Measurements from ENCODE around the gene LCE2A.
A peak's percentile ranks its signal among the peaks of the same experiment; 100 is the strongest.
"Not testable (repeated sequence)": the region's sequence is repeated elsewhere in the genome, so short reads cannot be mapped to it uniquely, and the experiment has no call there.

LCE2A gene, protein sequence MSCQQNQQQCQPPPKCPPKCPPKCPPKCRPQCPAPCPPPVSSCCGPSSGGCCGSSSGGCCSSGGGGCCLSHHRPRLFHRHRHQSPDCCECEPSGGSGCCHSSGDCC

DNA sequence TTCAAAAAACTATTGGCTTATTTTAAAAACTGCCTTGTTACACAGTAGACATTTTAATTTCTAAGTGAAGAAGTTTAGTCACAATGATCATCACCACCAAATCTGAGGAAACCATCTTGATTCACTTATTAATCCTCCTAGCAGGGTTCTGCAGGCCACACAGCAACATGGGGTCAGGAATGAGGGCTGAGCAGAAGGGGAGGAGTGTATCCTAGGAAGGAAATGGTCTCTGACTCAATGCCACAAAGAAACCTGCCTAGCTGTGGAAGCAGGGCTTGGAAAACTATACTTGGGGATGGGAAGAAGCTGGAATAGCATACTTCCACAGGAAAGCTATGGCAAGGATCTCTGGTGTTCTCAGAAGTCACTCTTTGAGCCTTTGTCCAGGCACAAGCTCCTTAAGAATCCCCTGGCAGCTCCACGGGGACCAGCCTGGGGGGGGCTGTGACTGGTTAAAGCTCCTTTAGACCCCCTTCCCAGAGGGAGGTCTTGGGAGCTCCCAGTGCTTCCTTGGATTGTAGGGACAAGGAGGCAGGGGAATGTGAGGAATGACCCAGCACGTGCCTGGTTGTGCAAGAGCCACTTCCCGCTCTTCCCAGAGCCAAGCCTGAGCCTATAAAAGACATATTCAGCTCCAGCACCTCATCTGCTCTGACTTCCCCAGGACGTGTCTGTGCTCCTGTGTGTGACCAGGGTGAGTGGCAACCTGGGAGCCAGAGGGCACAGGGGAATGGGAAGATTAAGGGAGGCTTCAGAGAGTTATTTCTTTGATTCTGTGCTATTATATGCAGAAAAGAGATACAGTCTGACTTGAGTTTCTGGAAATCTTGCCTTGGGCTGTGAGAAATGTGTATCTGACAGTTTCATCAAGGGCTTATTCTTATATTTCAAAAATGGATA, at the start of gene LCE2A:
TSS of gene LCE2A (plus strand) at position 645 of the 900 bp plus-strand sequence. CDS start 557 bp downstream, outside the sequence.
- no peak for ATAC-seq
- no peak within 1 kb of the TSS for H3K4me3 Mint-ChIP-seq
- no peaks in the 10 kb centered on the region for H3K4me1 Mint-ChIP-seq
- peaks cover 0 to 8% of the 10 kb centered on the region in 2 donors for H3K9me3 Mint-ChIP-seq
- peak within 1 kb of the TSS in 1 of 2 donors; percentile 20 for H3K27ac Mint-ChIP-seq
- H3K27me3 Mint-ChIP-seq: peaks cover 13% of the 10 kb centered on the region
- DNase-seq: no peak

DNA sequence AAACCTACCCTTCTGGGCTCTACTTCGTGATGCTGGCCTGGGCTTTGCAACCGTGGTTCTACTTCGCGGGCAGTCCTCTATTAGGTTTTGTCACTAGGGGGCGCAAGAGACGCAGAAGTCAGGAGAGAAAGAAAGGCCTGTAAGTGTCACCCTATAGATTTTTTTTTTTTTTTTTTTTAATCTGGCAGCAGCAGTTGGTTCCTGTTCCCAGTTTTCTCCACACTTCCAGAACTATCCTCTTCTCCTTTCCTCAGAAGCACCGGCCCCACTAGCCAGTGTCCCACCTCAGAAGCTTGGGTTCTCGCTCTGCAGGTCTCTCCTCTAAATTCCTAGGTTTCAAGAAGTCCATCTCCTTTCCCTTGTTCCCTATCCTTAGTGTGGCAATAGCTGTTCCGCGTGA, 44.0 kb upstream of the LCE2A start:
- ATAC-seq: peak; percentile 43
- no peak overlapping the region for H3K27ac Mint-ChIP-seq

DNA sequence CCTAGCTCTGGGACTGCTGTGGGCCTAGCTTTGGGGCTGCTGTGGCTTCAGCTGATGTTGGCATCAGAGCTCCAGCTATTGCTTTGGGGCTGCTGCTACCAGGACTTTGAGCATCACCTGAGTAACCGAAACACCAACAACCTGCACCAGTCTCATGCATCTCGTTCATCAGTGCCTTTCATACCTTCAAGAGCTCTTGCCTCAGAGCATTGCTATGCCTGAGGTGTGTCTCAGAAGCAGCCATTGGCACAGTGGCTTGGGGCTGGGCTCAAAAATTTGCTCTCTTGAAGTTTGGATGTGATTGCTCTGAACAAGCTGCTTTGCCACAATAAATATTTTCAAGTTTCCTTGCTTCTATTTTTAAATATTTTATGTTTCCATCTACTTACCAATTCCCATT, 41.7 kb upstream of the LCE2A start:
- ATAC-seq (no peak), DNase-seq (no peak)
- no peak overlapping the region for H3K4me3 Mint-ChIP-seq
- no peaks in the 10 kb centered on the region for H3K9me3 Mint-ChIP-seq
- H3K4me1 Mint-ChIP-seq: peaks cover 4% of the 10 kb centered on the region
- H3K27ac Mint-ChIP-seq: no peak overlapping the region
- H3K27me3 Mint-ChIP-seq: peaks cover 11% of the 10 kb centered on the region

More for the DNA sequence above, 44.0 kb upstream of the LCE2A start:
- peak; percentile 48 to 57 for DNase-seq
- Mint-ChIP-seq H3K9me3 (no peaks in the 10 kb centered on the region), H3K27me3 (peaks cover 11% of the 10 kb centered on the region), H3K4me3 (no peak overlapping the region), H3K4me1 (peaks cover 4% of the 10 kb centered on the region)

DNA sequence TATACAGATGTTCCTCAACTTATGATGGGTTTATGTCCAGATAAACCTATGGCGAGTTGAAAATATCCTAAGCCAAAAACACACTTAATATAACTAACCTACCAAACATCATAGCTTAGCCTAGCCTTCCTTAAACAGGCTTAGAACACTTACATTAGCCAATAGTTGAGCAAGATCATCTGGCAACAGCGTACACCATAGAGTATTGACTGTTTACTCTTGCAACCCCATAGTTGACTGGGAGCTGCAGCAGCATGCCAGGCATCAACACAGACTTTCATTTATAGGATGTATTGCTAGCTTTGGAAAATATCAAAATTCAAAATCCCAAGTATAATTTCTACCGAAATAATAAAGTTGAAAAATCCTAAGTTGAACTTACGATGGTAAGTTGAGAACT, 40.5 kb upstream of the LCE2A start:
- peaks cover 4% of the 10 kb centered on the region for H3K4me1 Mint-ChIP-seq
- H3K9me3 Mint-ChIP-seq: no peaks in the 10 kb centered on the region
- H3K27ac Mint-ChIP-seq: no peak overlapping the region
- ATAC-seq (no peak), DNase-seq (no peak)
- H3K4me3 Mint-ChIP-seq: no peak overlapping the region
- peaks cover 11% of the 10 kb centered on the region for H3K27me3 Mint-ChIP-seq

DNA sequence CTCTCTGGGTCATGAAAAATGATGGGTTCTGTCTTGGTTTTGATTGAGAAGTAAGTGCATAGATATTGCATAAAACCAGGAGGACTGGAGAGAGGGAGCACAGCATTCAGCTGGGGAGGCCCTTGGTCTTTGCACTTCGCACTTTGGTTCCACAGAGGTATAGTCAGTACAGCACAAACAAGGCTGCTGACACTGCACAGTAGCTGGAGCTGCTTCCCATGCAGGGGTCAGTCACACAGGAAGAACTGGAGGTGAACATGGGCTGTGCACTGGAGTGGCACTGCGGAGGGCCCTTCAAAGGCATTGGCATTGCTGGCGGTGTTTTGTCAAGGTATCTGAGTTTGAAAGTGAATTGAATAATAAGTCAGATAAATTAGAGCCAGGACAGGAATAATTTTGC, 39.5 kb upstream of the LCE2A start:
- Mint-ChIP-seq H3K4me1 (peaks cover 4% of the 10 kb centered on the region), H3K9me3 (no peaks in the 10 kb centered on the region), H3K4me3 (no peak overlapping the region), H3K27me3 (peaks cover 10% of the 10 kb centered on the region), H3K27ac (no peak overlapping the region)
- ATAC-seq (no peak), DNase-seq (no peak)

DNA sequence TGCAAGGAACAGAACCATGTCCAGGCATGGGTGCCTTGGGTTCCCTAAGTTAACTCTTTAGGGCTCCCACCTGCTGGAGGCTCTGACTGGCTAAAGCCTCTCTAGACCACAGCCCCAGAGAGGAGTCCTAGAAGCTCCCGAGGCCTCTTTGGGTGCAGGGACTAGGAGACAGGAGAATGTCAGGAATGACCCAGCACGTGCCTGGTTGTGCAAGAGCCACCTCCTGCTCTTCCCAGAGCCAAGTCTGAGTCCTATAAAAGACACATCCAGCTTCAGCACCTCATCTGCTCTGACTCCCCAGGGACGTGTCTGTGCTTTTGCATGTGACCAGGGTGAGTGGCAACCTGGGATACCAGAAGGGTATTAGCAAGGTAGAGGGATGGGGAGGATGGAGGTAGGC, 35.0 kb upstream of the LCE2A start, which contains the start of gene LCE2D:
TSS of gene LCE2D (plus strand) at position 283 of the 400 bp plus-strand sequence. CDS start 726 bp downstream, outside the sequence.
- H3K4me3 Mint-ChIP-seq: no peak within 1 kb of the TSS
- no peak for DNase-seq
- H3K4me1 Mint-ChIP-seq: no peaks in the 10 kb centered on the region
- no peak within 1 kb of the TSS for H3K27ac Mint-ChIP-seq
- ATAC-seq: no peak
- H3K9me3 Mint-ChIP-seq: no peaks in the 10 kb centered on the region
- H3K27me3 Mint-ChIP-seq: peaks cover 29% of the 10 kb centered on the region

DNA sequence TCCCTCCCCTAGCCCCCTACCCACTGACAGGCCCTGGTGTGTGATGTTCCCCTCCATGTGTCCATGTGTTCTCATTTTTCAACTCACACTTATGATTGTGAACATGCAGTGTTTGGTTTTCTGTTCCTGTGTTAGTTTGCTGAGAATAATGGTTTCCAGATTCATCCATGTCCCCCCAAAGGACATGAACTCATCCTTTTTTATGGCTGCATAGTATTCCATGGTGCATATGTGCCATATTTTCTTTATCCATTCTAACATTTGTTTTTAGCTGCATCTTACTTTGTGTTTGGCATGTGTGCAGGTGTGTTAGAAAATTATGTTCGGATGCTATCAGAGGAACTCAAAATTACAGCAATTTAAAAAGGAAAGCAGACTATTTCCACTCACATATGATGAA, 32.0 kb upstream of the LCE2A start:
- H3K4me3 Mint-ChIP-seq, H3K4me1 Mint-ChIP-seq, H3K27ac Mint-ChIP-seq, H3K9me3 Mint-ChIP-seq, ATAC-seq, DNase-seq: not testable (repeated sequence)
- H3K27me3 Mint-ChIP-seq: peaks cover 29% of the 10 kb centered on the region

DNA sequence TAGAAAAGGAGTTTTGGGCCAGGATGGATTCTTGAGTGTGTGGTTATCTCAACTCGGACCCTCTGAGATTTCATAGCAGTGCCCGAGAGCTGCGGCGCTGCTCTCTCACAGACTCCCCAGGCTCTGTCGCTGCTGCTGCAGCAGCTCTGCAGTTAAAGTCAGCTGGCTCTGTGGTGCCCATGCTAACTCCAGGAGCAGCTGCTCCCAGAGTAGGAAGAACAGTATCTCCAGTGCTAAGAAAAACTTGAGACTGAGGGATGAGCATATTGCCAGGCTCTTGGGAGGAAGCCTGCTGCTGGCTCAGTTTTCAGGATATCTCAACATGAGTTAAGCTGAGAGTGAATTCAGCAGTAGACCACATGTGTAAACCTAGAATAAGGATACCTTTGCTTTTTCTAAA, 30.5 kb upstream of the LCE2A start:
- H3K4me1 Mint-ChIP-seq: no peaks in the 10 kb centered on the region
- no peak overlapping the region for H3K4me3 Mint-ChIP-seq
- DNase-seq (no peak), ATAC-seq (no peak)
- H3K27ac Mint-ChIP-seq: no peak overlapping the region
- no peaks in the 10 kb centered on the region for H3K9me3 Mint-ChIP-seq
- peaks cover 31% of the 10 kb centered on the region for H3K27me3 Mint-ChIP-seq

DNA sequence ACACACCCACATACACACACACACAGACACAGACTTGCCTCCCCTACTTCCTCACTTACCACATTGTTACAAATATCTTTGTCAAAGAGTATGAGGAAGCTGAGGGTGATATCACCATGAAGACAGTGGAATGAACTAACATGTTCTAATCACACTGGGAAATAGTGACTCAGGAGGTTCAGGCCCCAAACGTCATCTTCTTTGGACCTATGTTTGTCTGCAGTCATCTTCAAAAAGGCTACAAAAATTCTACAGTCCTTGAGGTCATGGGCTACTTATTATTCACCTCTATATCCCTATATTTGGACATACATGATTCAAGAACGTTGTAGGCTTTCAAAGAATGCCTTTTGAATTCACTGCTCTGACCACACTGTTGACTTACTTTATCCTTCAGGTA, 25.1 kb upstream of the LCE2A start:
- no peaks in the 10 kb centered on the region for H3K9me3 Mint-ChIP-seq
- no peak for DNase-seq
- no peak overlapping the region for H3K4me3 Mint-ChIP-seq
- ATAC-seq: no peak
- H3K27ac Mint-ChIP-seq: no peak overlapping the region
- H3K4me1 Mint-ChIP-seq: no peaks in the 10 kb centered on the region
- peaks cover 32% of the 10 kb centered on the region for H3K27me3 Mint-ChIP-seq

DNA sequence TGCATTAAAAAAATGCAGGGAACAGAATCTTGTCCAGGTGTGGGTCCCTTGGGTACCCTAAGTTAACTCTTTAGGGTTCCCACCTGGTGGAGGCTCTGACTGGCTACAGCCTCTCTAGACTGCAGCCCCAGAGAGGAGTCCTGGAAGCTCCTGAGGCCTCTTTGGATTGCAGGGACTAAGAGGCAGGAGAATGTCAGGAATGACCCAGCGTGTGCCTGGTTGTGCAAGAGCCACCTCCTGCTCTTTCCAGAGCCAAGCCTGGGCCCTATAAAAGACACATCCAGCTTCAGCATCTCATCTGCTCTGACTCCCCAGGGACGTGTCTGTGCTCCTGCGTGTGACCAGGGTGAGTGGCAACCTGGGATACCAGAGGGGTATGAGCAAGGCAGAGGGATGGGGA, 23.2 kb upstream of the LCE2A start, which contains the start of gene LCE2C:
TSS of gene LCE2C (plus strand) at position 297 of the 400 bp plus-strand sequence. CDS start 737 bp downstream, outside the sequence.
- not testable (repeated sequence) for DNase-seq, H3K4me1 Mint-ChIP-seq, H3K4me3 Mint-ChIP-seq, H3K9me3 Mint-ChIP-seq, ATAC-seq, H3K27ac Mint-ChIP-seq
- H3K27me3 Mint-ChIP-seq: peaks cover 51% of the 10 kb centered on the region

DNA sequence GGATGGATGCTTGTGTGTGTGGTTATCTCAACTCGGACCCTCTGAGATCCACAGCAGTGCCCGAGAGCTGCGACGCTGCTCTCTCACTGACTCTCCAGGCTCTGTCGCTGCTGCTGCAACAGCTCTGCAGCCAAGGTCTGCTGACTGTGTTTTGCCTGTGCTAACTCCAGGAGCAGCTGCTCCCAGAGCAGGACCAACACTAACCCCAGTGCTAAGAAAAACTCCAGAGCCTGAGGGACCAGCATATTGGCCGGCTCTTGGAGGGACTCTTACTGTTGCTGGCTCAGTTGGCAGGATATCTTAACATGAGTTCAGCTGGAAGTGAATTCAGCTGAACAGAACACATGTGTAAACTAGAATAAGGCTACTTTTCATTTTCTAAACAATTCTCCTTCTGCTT, 18.7 kb upstream of the LCE2A start:
- no peak for ATAC-seq
- Mint-ChIP-seq H3K27me3 (peaks cover 61% of the 10 kb centered on the region), H3K4me3 (no peak overlapping the region), H3K9me3 (no peaks in the 10 kb centered on the region), H3K4me1 (no peaks in the 10 kb centered on the region), H3K27ac (no peak overlapping the region)
- no peak for DNase-seq

DNA sequence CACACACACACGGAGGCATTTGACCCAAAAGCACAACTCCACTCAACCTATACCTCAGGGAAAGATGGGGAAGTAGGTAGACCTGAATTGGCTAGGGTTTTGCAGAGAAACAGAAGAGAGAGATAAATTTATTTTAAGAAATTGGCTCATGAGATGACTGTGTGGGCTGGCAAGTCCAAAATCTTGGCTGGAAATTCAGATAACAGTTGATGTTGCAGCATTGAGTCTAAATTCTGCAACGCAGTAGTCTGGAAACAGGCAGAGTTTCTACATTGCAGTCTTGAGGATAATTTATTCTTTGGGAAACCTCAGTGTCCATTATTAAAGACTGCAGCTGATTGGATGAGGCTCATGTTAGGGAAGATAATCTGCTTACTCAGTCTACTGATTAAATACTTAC, 16.5 kb upstream of the LCE2A start:
- Mint-ChIP-seq H3K27ac (no peak overlapping the region), H3K9me3 (no peaks in the 10 kb centered on the region), H3K4me3 (no peak overlapping the region), H3K4me1 (no peaks in the 10 kb centered on the region), H3K27me3 (peaks cover 55% of the 10 kb centered on the region)
- ATAC-seq: no peak
- no peak for DNase-seq

DNA sequence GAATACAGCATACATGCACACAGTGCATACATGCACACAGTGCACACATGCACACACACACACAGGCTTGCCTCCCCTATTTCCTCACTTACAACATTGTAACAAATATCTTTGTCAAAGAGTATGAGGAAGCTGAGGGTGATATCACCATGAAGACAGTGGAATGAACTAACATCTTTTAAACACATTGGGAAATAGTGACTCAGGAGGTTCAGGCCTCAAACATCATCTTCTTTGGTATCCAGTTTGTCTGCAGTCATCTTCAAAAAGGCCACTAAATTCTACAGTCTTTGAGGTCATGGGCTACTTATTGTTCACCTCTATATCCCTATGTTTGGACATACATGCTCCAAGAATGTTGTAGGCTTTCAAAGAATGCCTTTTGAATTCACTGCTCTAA, 14.3 kb upstream of the LCE2A start:
- H3K27me3 Mint-ChIP-seq: peaks cover 39% of the 10 kb centered on the region
- ATAC-seq: no peak
- H3K4me1 Mint-ChIP-seq: no peaks in the 10 kb centered on the region
- DNase-seq: no peak
- H3K27ac Mint-ChIP-seq: no peak overlapping the region
- H3K9me3 Mint-ChIP-seq: no peaks in the 10 kb centered on the region
- H3K4me3 Mint-ChIP-seq: no peak overlapping the region

DNA sequence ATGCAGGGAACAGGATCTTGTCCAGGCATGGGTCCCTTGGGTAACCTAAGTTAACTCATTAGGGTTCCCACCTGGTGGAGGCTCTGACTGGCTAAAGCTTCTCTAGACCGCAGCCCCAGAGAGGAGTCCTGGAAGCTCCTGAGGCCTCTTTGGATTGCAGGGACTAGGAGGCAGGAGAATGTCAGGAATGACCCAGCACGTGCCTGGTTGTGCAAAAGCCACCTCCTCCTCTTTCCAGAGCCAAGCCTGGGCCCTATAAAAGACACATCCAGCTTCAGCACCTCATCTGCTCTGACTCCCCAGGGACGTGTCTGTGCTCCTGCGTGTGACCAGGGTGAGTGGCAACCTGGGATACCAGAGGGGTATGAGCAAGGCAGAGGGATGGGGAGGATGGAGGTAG, 12.3 kb upstream of the LCE2A start, which contains the start of gene LCE2B:
TSS of gene LCE2B (plus strand) at position 301 of the 400 bp plus-strand sequence. CDS start 721 bp downstream, outside the sequence.
- peaks cover 39% of the 10 kb centered on the region for H3K27me3 Mint-ChIP-seq
- not testable (repeated sequence) for H3K9me3 Mint-ChIP-seq

DNA sequence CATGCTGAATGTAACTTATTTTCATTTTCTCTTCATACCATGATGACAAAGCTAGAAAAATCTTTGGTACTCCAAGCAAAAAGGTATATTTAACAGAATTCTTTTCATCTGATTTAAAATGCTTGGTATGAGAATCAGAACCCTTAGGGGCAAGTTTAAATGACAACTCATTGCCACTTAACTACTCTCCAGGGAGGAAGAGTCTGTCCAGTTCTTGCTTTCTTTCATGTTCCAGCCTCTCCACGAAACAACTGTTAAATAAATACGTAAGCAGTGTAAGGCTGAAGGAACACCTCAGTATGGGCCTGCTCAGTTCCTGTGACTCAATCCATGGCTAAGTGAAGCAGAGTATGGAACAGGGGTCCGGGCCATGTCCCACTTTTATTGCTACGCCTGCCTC, 1.6 kb downstream of the LCE2A start:
- Mint-ChIP-seq H3K4me3 (no peak overlapping the region), H3K27me3 (peaks cover 8% of the 10 kb centered on the region), H3K9me3 (no peaks in the 10 kb centered on the region), H3K27ac (no peak overlapping the region), H3K4me1 (no peaks in the 10 kb centered on the region)
- ATAC-seq: no peak
- no peak for DNase-seq

More for the DNA sequence above, 12.3 kb upstream of the LCE2A start, which contains the start of gene LCE2B:
- not testable (repeated sequence) for ATAC-seq, H3K4me3 Mint-ChIP-seq, H3K27ac Mint-ChIP-seq, H3K4me1 Mint-ChIP-seq, DNase-seq

DNA sequence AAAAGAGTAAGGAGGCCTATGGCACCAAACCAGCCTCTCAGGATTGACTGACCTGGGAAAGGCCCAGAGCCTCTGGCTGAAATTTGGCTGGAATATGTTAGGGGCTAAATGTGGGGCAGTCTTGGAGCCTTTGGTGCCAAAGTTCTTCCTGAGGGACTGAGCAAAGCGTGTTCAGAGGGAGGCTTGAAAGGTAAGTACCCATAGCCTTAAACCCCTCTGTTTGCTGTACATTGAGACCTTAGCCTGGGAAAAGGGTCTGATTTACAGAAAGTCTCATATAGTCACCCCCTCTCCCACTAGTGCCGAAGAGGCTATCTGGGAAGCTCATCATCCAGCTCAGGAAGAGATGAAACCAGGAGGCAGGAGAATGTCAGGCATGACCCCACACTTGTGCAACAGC, 9.7 kb downstream of the LCE2A start, which contains the start of gene LCE4A:
TSS of gene LCE4A (plus strand) at position 301 of the 400 bp plus-strand sequence. CDS start 916 bp downstream, outside the sequence.
- Mint-ChIP-seq H3K27me3 (peaks cover 30% of the 10 kb centered on the region), H3K4me3 (no peak within 1 kb of the TSS), H3K9me3 (no peaks in the 10 kb centered on the region), H3K4me1 (no peaks in the 10 kb centered on the region), H3K27ac (peak within 1 kb of the TSS in 1 of 2 donors; percentile 43)
- DNase-seq (no peak), ATAC-seq (no peak)

All from stimulated activated naive CD8-positive, alpha-beta T cell treated with anti-CD3 and anti-CD28 coated beads, Interleukin-15, amount 100 ng/mL, for 72 hours (primary cell).